SH-SY5Y (cell line): ENCODE results near the gene NID1.

ENCODE experiments used
- GATA2 ChIP-seq: IDR thresholded peaks from 2 replicates; pipeline ENCODE4 v1.6.1; 2011; ENCODE audit warnings: mild to moderate bottlenecking, low read depth, low read length
- GATA3 ChIP-seq: IDR thresholded peaks from 2 replicates; pipeline ENCODE4 v1.6.1; 2011; ENCODE audit warnings: low read depth, mild to moderate bottlenecking, low read length, moderate library complexity

- TF ChIP-seq GATA3 (no peak), GATA2 (no peak)
Measured at GRCh38 chr1:236015539-236015938, 49.4 kb downstream of the NID1 start.
